Endodermal cell (in vitro differentiated cells): ENCODE measurements around the gene NLGN1. TPM values are rescaled to one million over a fixed set of nuclear protein-coding genes. Genes with fewer than 3 reads are reported as not detected.
A peak's percentile ranks its signal among the peaks of the same experiment; 100 is the strongest.

Source experiments
- DNase-seq: peaks from one replicate; pipeline ENCODE4 v3.0.0-alpha.2; 2017
- H3K27ac ChIP-seq: 2 replicates; pipeline ENCODE4 v1.5.1; 2013; ENCODE audit warnings: mild to moderate bottlenecking, low read depth, low read length, moderate library complexity
- H3K27me3 ChIP-seq: 2 replicates; pipeline ENCODE4 v1.6.1; 2013; ENCODE audit warnings: mild to moderate bottlenecking, low read length, moderate library complexity; ENCODE audit not compliant: insufficient read depth, control insufficient read depth, poor library complexity, severe bottlenecking
- H3K36me3 ChIP-seq: 2 replicates; pipeline ENCODE4 v1.7.0; 2013; ENCODE audit warnings: mild to moderate bottlenecking, low read length, moderate library complexity; ENCODE audit not compliant: control insufficient read depth, insufficient read depth
- H3K4me1 ChIP-seq: one replicate; pipeline ENCODE4 v1.7.0; 2013; ENCODE audit warnings: low read length; ENCODE audit not compliant: control insufficient read depth, insufficient read depth
- H3K4me3 ChIP-seq: 2 replicates; pipeline ENCODE4 v1.5.1; 2013; ENCODE audit warnings: mild to moderate bottlenecking, low read length, moderate library complexity
- H3K9ac ChIP-seq: 2 replicates; pipeline ENCODE4 v1.6.1; 2013; ENCODE audit warnings: mild to moderate bottlenecking, low read length, moderate library complexity; ENCODE audit not compliant: poor library complexity, severe bottlenecking; ENCODE audit errors: extremely low read depth
- H3K9me3 ChIP-seq: 2 replicates; pipeline ENCODE4 v1.6.1; 2013; ENCODE audit warnings: mild to moderate bottlenecking, low read length, moderate library complexity; ENCODE audit not compliant: control insufficient read depth
- H3K27ac Mint-ChIP-seq: 2 replicates; pipeline ENCODE4 v1.8.0; 2020; ENCODE audit warnings: mixed read lengths
- H3K27me3 Mint-ChIP-seq: 2 replicates; pipeline ENCODE4 v1.8.0; 2021; ENCODE audit warnings: mild to moderate bottlenecking, mixed read lengths; ENCODE audit not compliant: insufficient read depth
- H3K36me3 Mint-ChIP-seq: 2 replicates; pipeline ENCODE4 v1.8.0; 2020; ENCODE audit warnings: low read depth, mixed read lengths
- H3K4me1 Mint-ChIP-seq: 2 replicates; pipeline ENCODE4 v1.8.0; 2020; ENCODE audit warnings: mixed read lengths
- H3K4me3 Mint-ChIP-seq: 2 replicates; pipeline ENCODE4 v1.8.0; 2020; ENCODE audit warnings: mild to moderate bottlenecking, moderate library complexity, mixed read lengths
- H3K9me3 Mint-ChIP-seq: 2 replicates; pipeline ENCODE4 v1.8.0; 2020; ENCODE audit warnings: mild to moderate bottlenecking, mixed read lengths
- WGBS, 2 experiments: methylation state at CpG; one replicate each; pipeline versions ENCODE4 v1.1.5 to v1.1.7; 2013; ENCODE audit warnings: missing lambda C conversion rate in 2 of 2, mixed read lengths in 1 of 2; ENCODE audit not compliant: insufficient coverage in 1 of 2, insufficient read length in 1 of 2; 5-methylcytosine and 5-hydroxymethylcytosine counted together
- total RNA-seq, 2 donors: library from RNA; stranded (reverse); fragmentation: NEBNext Ultra II Directional in 1 of 2; extraction: Animal tissue kit (Norgen Biotek cat#: 25700) in 1 of 2; gene quantifications; 2 replicates in 1 of 2; 3 replicates in 1 of 2; pipeline ENCODE4 v1.2.1, GENCODE V29; 2021
- TF ChIP-seq, protein P1 (sequence below): fragments of 200-600 bp; sonication (generic); conservative IDR thresholded peaks from 2 replicates; pipeline ENCODE4 v1.5.0; 2021; ENCODE audit warnings: antibody characterized with exemption, mild to moderate bottlenecking

Gene NLGN1
- total RNA-seq, 2 donors from 2014 or later: 3.4 to 14.3 TPM

DNA sequence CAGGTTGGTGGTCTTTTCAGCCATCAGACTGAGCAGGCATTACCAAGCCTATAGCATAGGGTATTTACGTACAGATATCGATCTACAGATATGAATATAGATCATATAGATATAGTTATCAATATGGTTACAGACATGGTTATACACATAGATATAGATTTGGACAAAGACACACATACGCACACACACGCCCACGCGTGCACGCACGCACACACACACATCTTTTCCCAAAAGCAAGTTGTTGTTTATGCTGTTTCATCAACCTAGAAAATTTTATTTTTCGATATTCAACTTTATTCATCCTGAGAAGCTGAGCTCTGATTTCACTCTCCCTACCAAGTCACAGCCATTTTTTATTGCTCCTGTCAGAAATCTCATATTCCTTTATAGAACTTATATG, 309.1 kb downstream of the NLGN1 start:
- H3K36me3 Mint-ChIP-seq: peaks cover 1% of the 10 kb centered on the region
- no peak overlapping the region for H3K4me3 ChIP-seq
- DNase-seq: no peak
- H3K27ac Mint-ChIP-seq: no peak overlapping the region
- peaks cover 5% of the 10 kb centered on the region for H3K4me1 Mint-ChIP-seq
- no peaks in the 10 kb centered on the region for H3K27me3 Mint-ChIP-seq
- no peak overlapping the region for H3K9ac ChIP-seq
- 92 to 97% methylated on average over 7 to 9 of the region's 9 CpGs for WGBS, 2 experiments
- H3K4me1 ChIP-seq: no peaks in the 10 kb centered on the region
- no peak overlapping the region for H3K4me3 Mint-ChIP-seq
- H3K36me3 ChIP-seq: no peaks in the 10 kb centered on the region
- peaks cover 2% of the 10 kb centered on the region for H3K9me3 ChIP-seq
- no peaks in the 10 kb centered on the region for H3K27me3 ChIP-seq
- H3K9me3 Mint-ChIP-seq: peaks cover 4% of the 10 kb centered on the region
- H3K27ac ChIP-seq: no peak overlapping the region
- TF ChIP-seq, protein P1, sequence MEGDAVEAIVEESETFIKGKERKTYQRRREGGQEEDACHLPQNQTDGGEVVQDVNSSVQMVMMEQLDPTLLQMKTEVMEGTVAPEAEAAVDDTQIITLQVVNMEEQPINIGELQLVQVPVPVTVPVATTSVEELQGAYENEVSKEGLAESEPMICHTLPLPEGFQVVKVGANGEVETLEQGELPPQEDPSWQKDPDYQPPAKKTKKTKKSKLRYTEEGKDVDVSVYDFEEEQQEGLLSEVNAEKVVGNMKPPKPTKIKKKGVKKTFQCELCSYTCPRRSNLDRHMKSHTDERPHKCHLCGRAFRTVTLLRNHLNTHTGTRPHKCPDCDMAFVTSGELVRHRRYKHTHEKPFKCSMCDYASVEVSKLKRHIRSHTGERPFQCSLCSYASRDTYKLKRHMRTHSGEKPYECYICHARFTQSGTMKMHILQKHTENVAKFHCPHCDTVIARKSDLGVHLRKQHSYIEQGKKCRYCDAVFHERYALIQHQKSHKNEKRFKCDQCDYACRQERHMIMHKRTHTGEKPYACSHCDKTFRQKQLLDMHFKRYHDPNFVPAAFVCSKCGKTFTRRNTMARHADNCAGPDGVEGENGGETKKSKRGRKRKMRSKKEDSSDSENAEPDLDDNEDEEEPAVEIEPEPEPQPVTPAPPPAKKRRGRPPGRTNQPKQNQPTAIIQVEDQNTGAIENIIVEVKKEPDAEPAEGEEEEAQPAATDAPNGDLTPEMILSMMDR: no peak

DNA sequence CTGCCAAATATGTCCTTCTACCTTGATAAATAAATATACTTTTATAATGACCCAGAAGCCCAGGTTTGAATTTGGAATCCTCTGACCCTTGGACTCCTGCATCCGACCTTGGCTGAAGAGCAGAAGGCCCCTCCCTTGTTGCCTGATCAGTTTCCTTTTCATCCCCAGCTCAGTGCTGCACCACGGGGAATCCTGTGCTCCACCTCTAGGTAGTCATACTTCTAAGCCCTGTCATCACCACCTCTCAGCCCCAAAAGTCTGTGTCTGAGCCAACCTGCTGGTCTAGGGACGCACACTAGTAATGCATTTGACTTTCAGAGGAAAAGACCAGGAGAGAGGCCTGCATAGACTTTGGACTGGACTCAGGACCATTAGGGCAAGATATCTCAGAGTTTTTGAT, 310.6 kb downstream of the NLGN1 start:
- Mint-ChIP-seq H3K36me3 (no peaks in the 10 kb centered on the region), H3K4me3 (no peak overlapping the region), H3K27ac (no peak overlapping the region), H3K4me1 (peaks cover 9% of the 10 kb centered on the region), H3K27me3 (no peaks in the 10 kb centered on the region), H3K9me3 (no peaks in the 10 kb centered on the region)
- TF ChIP-seq, protein P1: no peak
- no peak overlapping the region for H3K27ac ChIP-seq
- H3K4me3 ChIP-seq: no peak overlapping the region
- H3K27me3 ChIP-seq: no peaks in the 10 kb centered on the region
- no peak overlapping the region for H3K9ac ChIP-seq
- no peaks in the 10 kb centered on the region for H3K36me3 ChIP-seq
- H3K4me1 ChIP-seq: peaks cover 4% of the 10 kb centered on the region
- no peaks in the 10 kb centered on the region for H3K9me3 ChIP-seq
- peak; percentile 51 for DNase-seq
- 68% methylated on average over 3 of the region's 3 CpGs; no CpG with 5 or more reads in 1 of the 2 experiments for WGBS, 2 experiments

GRCh38 chr3:173709026-173709425, 311.5 kb downstream of the NLGN1 start:
- Histone ChIP-seq H3K9me3 (no peaks in the 10 kb centered on the region), H3K9ac (no peak overlapping the region), H3K27me3 (no peaks in the 10 kb centered on the region), H3K4me1 (peaks cover 4% of the 10 kb centered on the region), H3K36me3 (no peaks in the 10 kb centered on the region), H3K27ac (no peak overlapping the region), H3K4me3 (no peak overlapping the region)
- Mint-ChIP-seq H3K9me3 (no peaks in the 10 kb centered on the region), H3K36me3 (no peaks in the 10 kb centered on the region), H3K27ac (no peak overlapping the region), H3K27me3 (no peaks in the 10 kb centered on the region), H3K4me3 (no peak overlapping the region), H3K4me1 (peaks cover 9% of the 10 kb centered on the region)
- 97 to 100% methylated on average over 1 to 3 of the region's 4 CpGs for WGBS, 2 experiments
- no peak for DNase-seq
- TF ChIP-seq, protein P1: no peak
